Esophagus muscularis mucosa (tissue), 4 donors: ENCODE data around the gene MRTFB. TPM values are rescaled to one million over a fixed set of nuclear protein-coding genes. Genes with fewer than 3 reads are reported as not detected.

Source experiments
- DNase-seq: peaks from one replicate; pipeline ENCODE4 v3.0.0-alpha.2; 2017; ENCODE audit errors: extremely low spot score
- H3K27ac ChIP-seq, 4 donors: fragments of 200-600 bp; sonication (generic); replicated peaks in 1 of 4; 1 replicate in 3 of 4; 2 replicates in 1 of 4; pipeline ENCODE4 v1.5.1; 2016 to 2019; ENCODE audit warnings: mild to moderate bottlenecking in 1 of 4
- H3K27me3 ChIP-seq, 4 donors: fragments of 200-600 bp; sonication (generic); one replicate each; pipeline versions ENCODE4 v1.5.1 to v1.6.0; 2016 to 2019
- H3K36me3 ChIP-seq, 4 donors: fragments of 200-600 bp; sonication (generic); one replicate each; pipeline ENCODE4 v1.5.1; 2016 to 2019
- H3K4me1 ChIP-seq, 4 donors: fragments of 200-600 bp; sonication (generic); one replicate each; pipeline ENCODE4 v1.5.1; 2016 to 2019
- H3K4me3 ChIP-seq, 4 donors: fragments of 200-600 bp; sonication (generic); 1 replicate in 2 of 4; 2 replicates in 2 of 4; pipeline ENCODE4 v1.5.1; 2016 to 2019; ENCODE audit warnings: mild to moderate bottlenecking in 4 of 4, moderate library complexity in 1 of 4
- H3K9me3 ChIP-seq, 4 donors: fragments of 200-600 bp; sonication (generic); 1 replicate in 3 of 4; 2 replicates in 1 of 4; pipeline ENCODE4 v1.5.1; 2016 to 2019
- CTCF ChIP-seq, 3 experiments: fragments of 200-600 bp in 2 of 3; fragments of 450-650 bp in 1 of 3; sonication (generic) in 2 of 3; IDR thresholded peaks; one replicate each; pipeline ENCODE4 v1.5.1; 2017 to 2019; ENCODE audit warnings: antibody characterized with exemption in 3 of 3, mild to moderate bottlenecking in 2 of 3, moderate library complexity in 1 of 3
- EP300 ChIP-seq: sonication (generic); formaldehyde crosslinking; IDR thresholded peaks from one replicate; pipeline ENCODE4 v1.6.1; 2017; ENCODE audit warnings: antibody characterized with exemption
- POLR2A ChIP-seq: fragments of 450-650 bp; IDR thresholded peaks from one replicate; pipeline ENCODE4 v1.6.1; 2017; ENCODE audit warnings: antibody characterized with exemption, moderate library complexity, mild to moderate bottlenecking, low read depth
- POLR2AphosphoS5 ChIP-seq, 2 donors: sonication (generic); formaldehyde crosslinking; IDR thresholded peaks; one replicate each; pipeline ENCODE4 v1.6.1; 2017; ENCODE audit warnings: antibody characterized with exemption in 2 of 2
- WGBS: methylation state at CpG from one replicate; pipeline ENCODE4 v1.1.5; 2018; 5-methylcytosine and 5-hydroxymethylcytosine counted together
- intact Hi-C: fragments of 100-400 bp; cut with DNase I; formaldehyde crosslinking; loops from one replicate; pipeline ENCODE4 v1.15.1; 2023
- total RNA-seq, 4 donors: library from RNA; depleted of rRNA; stranded (reverse); fragments of >200 nt; gene quantifications; one replicate each; pipeline versions ENCODE4 v1.1.0 to v1.2.1, GENCODE V29; 2016

MRTFB gene
- total RNA-seq, 4 donors from 2014 or later = 36.3 to 63.6 (median 48.2) TPM

DNA sequence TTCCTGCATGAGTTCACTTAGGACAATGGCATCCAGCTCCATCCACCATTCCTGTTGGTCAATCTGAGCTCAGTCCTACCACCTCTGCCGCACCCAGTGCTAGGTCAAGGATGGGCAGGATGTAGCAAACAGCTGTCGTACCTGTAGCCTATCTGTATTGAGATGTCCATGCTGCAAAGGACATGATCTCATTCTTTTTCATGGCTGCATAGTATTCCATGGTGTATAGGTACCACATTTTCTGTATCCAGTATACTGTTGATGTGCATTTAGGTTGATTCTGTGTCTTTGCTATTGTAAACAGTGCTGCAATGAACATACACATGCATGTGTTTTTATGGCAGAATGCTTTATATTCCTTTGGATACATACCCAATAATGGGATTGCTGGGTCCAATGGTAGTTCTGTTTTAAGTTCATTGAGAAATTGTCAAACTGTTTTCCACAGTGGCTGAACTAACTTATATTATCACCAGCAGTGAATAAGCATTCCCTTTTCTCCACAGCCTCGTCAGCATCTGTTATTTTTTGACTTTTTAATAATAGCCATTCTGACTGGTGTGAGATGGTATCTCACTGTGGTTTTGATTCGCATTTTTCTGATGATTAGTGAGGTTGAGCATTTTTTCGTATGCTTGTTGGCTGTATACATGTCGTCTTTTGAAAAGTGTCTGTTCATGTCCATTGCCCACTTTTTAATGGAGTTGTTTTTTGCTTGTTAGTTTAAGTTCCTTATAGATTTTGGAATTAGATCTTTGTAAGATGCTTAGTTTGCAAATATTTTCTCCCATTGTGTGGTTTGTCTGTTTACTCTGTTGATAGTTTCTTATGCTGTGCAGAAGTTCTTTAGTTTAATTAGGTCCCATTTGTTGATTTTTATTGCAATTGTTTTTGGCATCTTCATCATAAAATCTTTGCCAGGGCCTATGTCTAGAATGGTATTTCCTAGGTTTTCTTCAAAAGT, 7.2 kb upstream of the MRTFB start:
- H3K27ac ChIP-seq = no peak overlapping the region
- 92% methylated on average over 6 of the region's 6 CpGs for WGBS

GRCh38 chr16:14069818-14070217, 1.3 kb upstream of the MRTFB start:
- Histone ChIP-seq H3K4me3 (no peak overlapping the region), H3K27ac (no peak overlapping the region), H3K9me3 (no peaks in the 10 kb centered on the region), H3K27me3 (no peaks in the 10 kb centered on the region), H3K36me3 (no peaks in the 10 kb centered on the region), H3K4me1 (peaks cover 12 to 35% (median 30%) of the 10 kb centered on the region in 4 donors)
- intact Hi-C loops = loop anchor here (5.0 to 10.0 kb wide), 3 partner anchors 117 to 175 kb away; partner anchors contain the start of gene ERCC4
- 100% methylated on average over 3 of the region's 4 CpGs for WGBS
- TF ChIP-seq CTCF (IDR thresholded peaks at IDR 0.05) (no peak), EP300 (no peak), POLR2AphosphoS5 (IDR thresholded peaks at IDR 0.05) (no peak), POLR2A (no peak)
- DNase-seq = no peak

More for the DNA sequence above, 7.2 kb upstream of the MRTFB start:
- TF ChIP-seq POLR2AphosphoS5 (IDR thresholded peaks at IDR 0.05) (no peak), CTCF (IDR thresholded peaks at IDR 0.05) (no peak), EP300 (no peak), POLR2A (no peak)
- no peak overlapping the region for H3K4me3 ChIP-seq
- H3K4me1 ChIP-seq = no peaks in the 10 kb centered on the region
- intact Hi-C loops = no loop called here
- no peaks in the 10 kb centered on the region for H3K36me3 ChIP-seq
- no peak for DNase-seq
- no peaks in the 10 kb centered on the region for H3K27me3 ChIP-seq
- H3K9me3 ChIP-seq = no peaks in the 10 kb centered on the region

GRCh38 chr16:14070555-14070876, 603 bp upstream of the MRTFB start:
- Histone ChIP-seq H3K4me1 (peaks cover 12 to 35% (median 30%) of the 10 kb centered on the region in 4 donors), H3K9me3 (no peaks in the 10 kb centered on the region), H3K27me3 (no peaks in the 10 kb centered on the region), H3K4me3 (peak overlapping the region; percentile 80 to 95 (median 88)), H3K27ac (peak overlapping the region; percentile 82 to 88 (median 86)), H3K36me3 (peaks cover 0 to 3% (median 0%) of the 10 kb centered on the region in 4 donors)
- intact Hi-C loops = loop anchor here (5.0 to 10.0 kb wide), 3 partner anchors 117 to 174 kb away; partner anchors contain the start of gene ERCC4
- TF ChIP-seq POLR2A = no peak
- no peak for TF ChIP-seq POLR2AphosphoS5 (IDR thresholded peaks at IDR 0.05)
- DNase-seq = no peak
- whole genome bisulfite sequencing = 63% methylated on average over 3 of the region's 4 CpGs

- no peaks in the 10 kb centered on the region for H3K27me3 ChIP-seq
- no peak for TF ChIP-seq POLR2A
- TF ChIP-seq POLR2AphosphoS5 (IDR thresholded peaks at IDR 0.05) = no peak
- no peak for TF ChIP-seq EP300
- TF ChIP-seq CTCF (IDR thresholded peaks at IDR 0.05) = no peak
- H3K4me1 ChIP-seq = peaks cover 12 to 43% (median 33%) of the 10 kb centered on the region in 4 donors
- DNase-seq = no peak
- intact Hi-C loops = loop anchor here (5.0 to 10.0 kb wide), 3 partner anchors 116 to 173 kb away; partner anchors contain the start of gene ERCC4
- 13% methylated on average over 6 of the region's 32 CpGs for WGBS
- no peaks in the 10 kb centered on the region for H3K9me3 ChIP-seq
- H3K36me3 ChIP-seq = peaks cover 0 to 6% (median 2%) of the 10 kb centered on the region in 4 donors
- H3K4me3 ChIP-seq = peak overlapping the region; percentile 80 to 95 (median 88)
- H3K27ac ChIP-seq = peak overlapping the region; percentile 82 to 88 (median 86)
Observed at GRCh38 chr16:14071576-14072271, 605 bp downstream of the MRTFB start.
